ENCODE data around the gene SORCS1. TPM values are rescaled to one million over a fixed set of nuclear protein-coding genes. Genes with fewer than 3 reads are reported as not detected.

SORCS1 gene
- total RNA-seq, 4 donors from 2014 or later: 0.26 to 9.4 (median 3.8) TPM

- TF ChIP-seq POLR2A (IDR thresholded peaks at IDR 0.05) (no peak), CTCF (IDR thresholded peaks at IDR 0.05) (no peak)
- Histone ChIP-seq H3K27ac (no peak overlapping the region), H3K9me3 (no peaks in the 10 kb centered on the region), H3K4me1 (peaks cover 0 to 2% of the 10 kb centered on the region in 2 donors), H3K27me3 (no peaks in the 10 kb centered on the region), H3K36me3 (no peaks in the 10 kb centered on the region), H3K4me3 (no peak overlapping the region)
- intact Hi-C loops (cut with DNase I; ENCODE audit: low total_unique reads): no loop called here
- DNase-seq: no peak
These were observed 4.6 kb downstream of the SORCS1 start for GRCh38 chr10:107159871-107160270.

- Histone ChIP-seq H3K4me3 (no peak overlapping the region), H3K36me3 (no peaks in the 10 kb centered on the region), H3K27ac (no peak overlapping the region), H3K27me3 (no peaks in the 10 kb centered on the region), H3K4me1 (no peaks in the 10 kb centered on the region), H3K9me3 (no peaks in the 10 kb centered on the region)
- no peak for TF ChIP-seq CTCF (IDR thresholded peaks at IDR 0.05)
- no peak for TF ChIP-seq POLR2A (IDR thresholded peaks at IDR 0.05)
- intact Hi-C loops (cut with DNase I; ENCODE audit: low total_unique reads): no loop called here
- DNase-seq: no peak
These were observed 7.4 kb downstream of the SORCS1 start for GRCh38 chr10:107157071-107157470.

GRCh38 chr10:107152087-107152486 is 12.4 kb downstream of the SORCS1 start:
- Histone ChIP-seq H3K4me1 (no peaks in the 10 kb centered on the region), H3K9me3 (no peaks in the 10 kb centered on the region), H3K36me3 (no peaks in the 10 kb centered on the region), H3K27me3 (no peaks in the 10 kb centered on the region), H3K27ac (no peak overlapping the region), H3K4me3 (no peak overlapping the region)
- no peak for DNase-seq
- intact Hi-C loops (cut with DNase I; ENCODE audit: low total_unique reads): no loop called here
- no peak for TF ChIP-seq POLR2A (IDR thresholded peaks at IDR 0.05)
- TF ChIP-seq CTCF (IDR thresholded peaks at IDR 0.05): no peak

- intact Hi-C loops (cut with DNase I; ENCODE audit: low total_unique reads): no loop called here
- Histone ChIP-seq H3K9me3 (no peaks in the 10 kb centered on the region), H3K4me3 (no peak overlapping the region), H3K27me3 (no peaks in the 10 kb centered on the region), H3K36me3 (no peaks in the 10 kb centered on the region), H3K27ac (no peak overlapping the region), H3K4me1 (no peaks in the 10 kb centered on the region)
- no peak for DNase-seq
- TF ChIP-seq CTCF (IDR thresholded peaks at IDR 0.05) (no peak), POLR2A (IDR thresholded peaks at IDR 0.05) (no peak)
These were observed 15.6 kb downstream of the SORCS1 start for GRCh38 chr10:107148906-107149305.

GRCh38 chr10:107144490-107144889 is 20.0 kb downstream of the SORCS1 start:
- Histone ChIP-seq H3K4me3 (no peak overlapping the region), H3K9me3 (no peaks in the 10 kb centered on the region), H3K27ac (no peak overlapping the region), H3K36me3 (no peaks in the 10 kb centered on the region), H3K27me3 (no peaks in the 10 kb centered on the region), H3K4me1 (no peaks in the 10 kb centered on the region)
- DNase-seq: no peak
- TF ChIP-seq POLR2A (IDR thresholded peaks at IDR 0.05): no peak
- TF ChIP-seq CTCF (IDR thresholded peaks at IDR 0.05): no peak
- intact Hi-C loops (cut with DNase I; ENCODE audit: low total_unique reads): no loop called here
